HG02588 (cell line): ENCODE results near the gene BPIFA2.

Experiments used
- ATAC-seq: cut with Tn5 transposase; IDR thresholded peaks from one replicate; pipeline ENCODE4 v1.9.1; 2021; ENCODE audit warnings: mild to moderate bottlenecking, moderate library complexity; ENCODE audit not compliant: unreplicated experiment

Gene BPIFA2

GRCh38 chr20:33191955-33192354 is 24.0 kb downstream of the BPIFA2 start:
- ATAC-seq: no peak

GRCh38 chr20:33192912-33193501 is 25.0 kb downstream of the BPIFA2 start:
- ATAC-seq: no peak

- ATAC-seq: no peak
Observed at GRCh38 chr20:33199026-33199425, 31.1 kb downstream of the BPIFA2 start.

- ATAC-seq: no peak
Observed at GRCh38 chr20:33202451-33202850, 34.5 kb downstream of the BPIFA2 start.

- no peak for ATAC-seq
Observed at GRCh38 chr20:33203444-33203843, 35.5 kb downstream of the BPIFA2 start.

GRCh38 chr20:33209789-33210188 is 41.8 kb downstream of the BPIFA2 start:
- no peak for ATAC-seq

- ATAC-seq: no peak
Observed at GRCh38 chr20:33210371-33210770, 42.4 kb downstream of the BPIFA2 start.

- no peak for ATAC-seq
Observed at GRCh38 chr20:33211817-33212424, 44.0 kb downstream of the BPIFA2 start.

GRCh38 chr20:33217052-33217451 is 49.1 kb downstream of the BPIFA2 start, which contains the start of gene BPIFA3:
BPIFA3 (plus strand) TSS chr20:33217352; CDS start chr20:33217537, 185 bp downstream.
- no peak for ATAC-seq

GRCh38 chr20:33224399-33224798 is 56.4 kb downstream of the BPIFA2 start:
- no peak for ATAC-seq

- no peak for ATAC-seq
Observed at GRCh38 chr20:33229843-33230242, 61.9 kb downstream of the BPIFA2 start.
